KOPT-K1 (cell line): Measurements from ENCODE around the gene GNG3.
A peak's percentile ranks its signal among the peaks of the same experiment; 100 is the strongest.
"Not testable (repeated sequence)": the region's sequence is repeated elsewhere in the genome, so short reads cannot be mapped to it uniquely, and the experiment has no call there.

Source experiments
- H3K27ac ChIP-seq: fragments of 200-600 bp; sonication (generic); 2 replicates; pipeline ENCODE4 v1.5.1; 2016; ENCODE audit warnings: antibody characterized with exemption, mild to moderate bottlenecking, low read depth, low read length; ENCODE audit not compliant: poor library complexity, severe bottlenecking
- H3K36me3 ChIP-seq: fragments of 200-600 bp; sonication (generic); 2 replicates; pipeline ENCODE4 v1.5.1; 2017; ENCODE audit warnings: antibody characterized with exemption, mild to moderate bottlenecking, low read length, moderate library complexity; ENCODE audit not compliant: insufficient read depth
- H3K9me3 ChIP-seq: fragments of 200-600 bp; sonication (generic); 2 replicates; pipeline ENCODE4 v1.5.1; 2017; ENCODE audit warnings: antibody characterized with exemption, low read length, mild to moderate bottlenecking; ENCODE audit not compliant: insufficient read depth, poor library complexity, severe bottlenecking

Gene GNG3

DNA sequence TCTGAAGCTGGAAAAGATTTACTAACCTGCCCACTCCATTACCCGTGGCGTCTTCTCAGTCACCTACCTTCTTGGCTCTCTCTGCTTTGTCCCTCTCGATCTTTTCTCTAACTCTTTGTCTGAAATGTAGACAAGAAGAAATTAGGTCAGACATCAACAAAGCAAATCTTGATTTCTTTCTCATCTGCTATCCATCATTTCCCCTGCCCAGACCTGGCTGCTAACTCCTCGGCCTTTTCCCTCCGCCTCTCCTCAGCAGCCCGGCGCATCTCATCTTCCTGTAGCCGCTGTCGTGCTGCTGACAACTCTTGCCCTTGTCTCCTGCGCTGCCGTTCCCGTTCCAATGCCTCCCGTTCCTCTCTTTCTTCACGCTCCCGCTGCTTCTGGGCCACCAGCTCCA is 29.8 kb upstream of the GNG3 start:
- Histone ChIP-seq H3K9me3 (no peaks in the 10 kb centered on the region), H3K27ac (no peak overlapping the region), H3K36me3 (peaks cover 50% of the 10 kb centered on the region)

- H3K36me3 ChIP-seq = peaks cover 43% of the 10 kb centered on the region
- no peaks in the 10 kb centered on the region for H3K9me3 ChIP-seq
- peak overlapping the region; percentile 82 for H3K27ac ChIP-seq
Measured at GRCh38 chr11:62678433-62678769, 29.1 kb upstream of the GNG3 start.

DNA sequence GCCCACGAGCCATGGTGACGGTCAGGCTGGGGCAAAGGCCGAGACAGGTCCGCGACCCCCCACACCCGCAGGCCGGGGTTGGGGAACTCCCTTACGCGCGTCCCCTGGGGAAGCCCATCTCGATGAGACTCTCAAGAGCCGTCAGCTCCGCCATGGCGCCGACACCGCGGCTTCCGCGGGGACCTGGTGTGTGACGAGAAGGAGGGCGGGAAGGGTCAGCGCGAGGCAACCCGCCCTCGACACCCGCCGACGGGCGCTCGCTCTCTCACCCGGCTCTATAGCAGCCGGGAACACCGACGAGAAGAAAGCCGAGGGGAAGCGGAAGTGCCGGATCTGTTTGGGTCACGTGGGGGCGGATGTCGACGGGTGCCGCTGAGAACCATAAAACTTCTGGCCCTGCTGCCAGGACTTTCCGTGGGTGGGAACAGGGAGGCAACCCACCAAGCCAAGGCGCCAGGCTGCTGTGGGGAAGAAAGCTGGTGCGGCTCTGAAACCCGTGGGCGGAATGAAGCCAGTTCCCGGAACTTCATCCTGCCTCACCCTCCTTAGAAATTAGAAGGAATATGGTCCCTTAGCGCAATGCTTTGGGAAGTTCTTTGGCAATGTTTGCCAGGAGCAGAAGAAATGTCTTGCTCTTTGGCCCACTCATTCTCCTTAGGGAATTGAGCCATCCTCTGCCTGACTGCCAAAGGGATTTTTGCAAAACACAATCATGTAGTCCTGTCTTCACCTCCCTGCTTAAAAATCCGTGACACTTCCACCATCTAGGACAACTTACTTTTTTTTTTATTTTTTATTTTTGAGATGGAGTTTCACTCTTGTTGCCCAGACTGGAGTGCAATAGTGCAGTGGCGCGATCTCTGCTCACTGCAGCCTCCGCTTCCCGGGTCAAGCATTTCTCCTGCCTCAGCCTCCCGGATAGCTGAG is 28.4 kb upstream of the GNG3 start, which contains the start of gene UBXN1:
Gene UBXN1, minus strand, starts transcription at position 304 of the 927 bp plus-strand sequence. Its CDS starts 150 bp downstream, at position 154.
- peaks cover 37% of the 10 kb centered on the region for H3K36me3 ChIP-seq
- H3K27ac ChIP-seq = peak within 1 kb of the TSS; percentile 82
- no peaks in the 10 kb centered on the region for H3K9me3 ChIP-seq

DNA sequence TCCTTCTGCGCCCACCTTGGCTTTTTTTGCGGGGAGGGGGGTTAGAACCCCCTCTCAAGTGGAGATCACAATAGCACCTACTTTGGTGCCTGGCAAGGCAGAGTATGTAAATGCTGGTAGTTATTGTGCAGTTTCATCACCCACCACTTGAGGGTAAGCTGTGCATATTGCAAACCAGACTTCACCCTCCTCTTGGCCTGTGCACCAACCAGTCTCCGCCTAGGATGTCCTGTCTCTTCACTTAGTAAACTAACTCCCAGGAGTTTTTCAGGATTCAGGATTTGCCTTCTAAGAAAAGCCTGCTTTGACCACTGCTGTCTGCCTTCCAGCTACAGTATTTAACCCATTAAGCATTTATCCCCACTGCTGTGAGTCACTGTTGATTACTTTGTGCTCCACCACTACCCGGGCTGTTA is 26.6 kb upstream of the GNG3 start:
- Histone ChIP-seq H3K9me3 (no peaks in the 10 kb centered on the region), H3K27ac (no peak overlapping the region), H3K36me3 (peaks cover 20% of the 10 kb centered on the region)

DNA sequence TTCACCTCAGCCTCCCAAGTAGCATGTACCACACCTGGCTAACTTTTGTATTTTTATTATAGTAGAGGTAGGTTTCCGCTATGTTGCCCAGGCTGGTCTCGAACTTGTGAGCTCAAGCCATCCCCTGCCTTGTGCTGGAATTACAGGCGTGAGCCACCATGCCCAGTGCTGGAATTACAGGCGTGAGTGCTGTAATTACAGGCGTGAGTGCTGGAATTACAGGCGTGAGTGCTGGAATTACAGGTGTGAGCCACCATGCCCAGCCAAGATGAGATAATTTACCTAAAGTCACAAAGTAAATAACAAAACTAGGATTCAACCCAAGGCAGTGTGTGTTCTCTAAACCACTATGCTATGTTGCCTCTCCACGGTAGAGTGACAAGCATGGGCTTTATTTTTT is 25.0 kb upstream of the GNG3 start:
- peaks cover 5% of the 10 kb centered on the region for H3K36me3 ChIP-seq
- H3K27ac ChIP-seq = no peak overlapping the region
- H3K9me3 ChIP-seq = no peaks in the 10 kb centered on the region

DNA sequence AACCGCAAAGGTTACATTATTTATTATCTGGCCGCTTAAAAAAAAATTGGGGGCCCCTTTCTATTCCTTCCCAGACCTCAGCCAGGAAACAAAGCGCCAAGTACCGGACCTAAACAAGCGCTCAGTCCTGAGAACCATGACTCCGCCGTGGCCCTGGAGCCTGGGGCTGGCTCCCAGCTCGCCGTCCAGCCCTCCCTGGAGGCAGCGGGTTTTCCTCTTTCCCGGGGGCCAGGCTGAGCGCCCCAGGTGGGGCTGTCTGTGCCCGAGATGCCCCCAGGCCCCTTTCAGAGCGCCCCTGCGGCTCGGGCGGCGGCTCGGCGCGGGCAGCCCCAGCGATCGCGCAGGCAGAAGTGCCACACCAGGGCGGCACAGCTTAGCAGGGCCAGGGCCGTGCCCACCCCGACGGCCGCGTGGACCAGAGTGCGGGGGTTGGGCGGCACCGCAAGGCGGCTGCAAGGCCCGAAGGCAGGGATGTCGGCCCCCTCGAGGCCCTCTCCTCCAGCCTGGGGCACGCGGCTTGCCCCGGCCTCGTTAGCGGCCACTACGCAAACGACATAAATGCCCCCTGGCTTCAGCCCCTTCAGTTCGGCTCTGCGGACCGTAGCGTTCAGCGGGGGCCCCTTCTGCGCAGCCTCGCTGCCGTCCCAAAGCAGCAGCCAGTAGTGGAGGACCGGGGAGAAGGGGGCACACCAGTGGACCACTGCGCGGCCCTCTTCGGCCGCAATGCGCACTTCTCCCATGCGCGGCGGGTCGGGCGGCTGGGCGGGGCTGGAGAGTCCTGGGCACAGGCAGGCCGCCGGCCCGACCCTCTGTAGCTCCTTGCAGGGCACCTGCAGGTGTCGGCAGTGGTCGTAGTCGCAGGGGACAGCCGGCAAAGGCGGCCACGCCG is 19.7 kb upstream of the GNG3 start:
- H3K27ac ChIP-seq = no peak overlapping the region
- H3K36me3 ChIP-seq = peaks cover 27% of the 10 kb centered on the region
- H3K9me3 ChIP-seq = no peaks in the 10 kb centered on the region

DNA sequence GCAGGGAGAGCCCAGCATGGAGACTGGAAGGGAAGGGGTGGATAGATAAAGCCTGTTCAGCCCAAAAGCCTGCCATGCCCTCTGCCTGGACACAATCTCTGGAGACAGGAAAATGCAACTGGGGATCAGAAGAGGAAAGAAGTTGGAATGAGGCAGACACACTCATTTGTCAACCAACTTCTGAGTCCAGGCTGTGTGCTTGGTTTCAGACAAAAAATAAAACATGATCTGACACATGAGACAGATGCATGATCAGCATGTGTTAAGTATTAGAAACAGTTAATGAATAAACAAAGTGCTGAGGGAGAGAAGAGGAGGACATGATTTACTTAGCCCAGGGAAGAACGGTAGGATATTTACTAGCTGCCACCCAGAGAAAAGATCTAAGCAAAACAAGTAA is 19.0 kb upstream of the GNG3 start:
- H3K36me3 ChIP-seq = peaks cover 34% of the 10 kb centered on the region
- no peaks in the 10 kb centered on the region for H3K9me3 ChIP-seq
- no peak overlapping the region for H3K27ac ChIP-seq

DNA sequence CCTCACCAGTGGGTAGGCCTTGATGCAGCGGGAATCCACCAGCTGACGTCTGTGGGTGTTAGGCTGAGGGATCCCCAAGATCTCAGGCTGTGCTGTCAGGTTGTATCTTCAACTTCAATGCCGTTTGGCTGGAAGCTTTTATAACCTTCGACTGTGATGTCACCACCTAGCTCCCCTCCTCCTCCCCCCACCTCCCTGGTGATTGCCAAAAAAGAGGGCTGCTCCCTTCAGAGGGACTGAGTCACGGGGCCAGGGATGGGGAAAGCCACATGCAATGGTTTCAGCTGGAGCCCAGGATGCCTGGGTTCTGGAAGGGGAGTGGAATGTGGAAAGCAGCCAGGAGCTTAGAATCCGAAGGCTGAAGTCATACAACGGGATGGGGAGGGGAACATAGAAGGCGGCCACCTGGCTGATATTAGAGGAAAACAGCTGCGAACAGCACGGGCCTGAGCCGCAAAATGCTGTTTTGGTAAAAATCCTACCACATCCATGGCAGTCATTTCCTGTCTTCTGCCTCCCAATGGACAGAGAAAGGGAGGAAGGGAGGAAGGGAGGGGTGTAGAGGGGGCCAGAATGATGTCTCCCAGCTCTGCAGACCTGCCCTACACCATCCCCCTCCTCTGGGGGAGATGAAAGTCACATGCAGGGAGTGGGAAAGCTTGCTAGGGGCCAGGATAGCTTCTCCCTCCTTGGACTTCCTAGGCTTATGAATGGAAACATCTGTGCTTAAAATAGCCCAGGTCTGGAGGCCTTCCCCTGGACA is 17.9 kb upstream of the GNG3 start, which contains the start of gene LRRN4CL:
Gene LRRN4CL, minus strand, starts transcription at position 110 of the 763 bp plus-strand sequence. CDS start 1,022 bp downstream, outside the sequence.
- no peak within 1 kb of the TSS for H3K27ac ChIP-seq
- H3K36me3 ChIP-seq = peaks cover 44% of the 10 kb centered on the region
- no peaks in the 10 kb centered on the region for H3K9me3 ChIP-seq

DNA sequence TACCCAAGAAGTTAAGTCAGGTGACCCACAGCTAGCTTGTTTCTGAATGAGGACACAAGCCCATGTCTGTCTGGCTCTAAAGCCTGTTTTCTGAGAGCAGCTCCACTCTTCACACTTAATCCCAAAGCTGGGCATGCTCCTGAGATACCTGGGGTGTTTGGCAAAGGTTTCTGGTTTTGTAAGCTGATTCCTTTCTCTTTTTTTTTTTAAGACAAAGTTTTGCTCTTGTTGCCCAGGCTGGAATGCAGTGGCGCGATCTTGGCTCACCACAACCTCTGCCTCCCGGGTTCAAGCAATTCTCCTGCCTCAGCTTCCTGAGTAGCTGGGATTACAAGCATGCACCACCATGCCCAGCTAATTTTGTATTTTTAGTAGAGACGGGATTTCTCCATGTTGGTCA is 13.9 kb upstream of the GNG3 start:
- H3K36me3 ChIP-seq = peaks cover 44% of the 10 kb centered on the region
- not testable (repeated sequence) for H3K9me3 ChIP-seq, H3K27ac ChIP-seq

DNA sequence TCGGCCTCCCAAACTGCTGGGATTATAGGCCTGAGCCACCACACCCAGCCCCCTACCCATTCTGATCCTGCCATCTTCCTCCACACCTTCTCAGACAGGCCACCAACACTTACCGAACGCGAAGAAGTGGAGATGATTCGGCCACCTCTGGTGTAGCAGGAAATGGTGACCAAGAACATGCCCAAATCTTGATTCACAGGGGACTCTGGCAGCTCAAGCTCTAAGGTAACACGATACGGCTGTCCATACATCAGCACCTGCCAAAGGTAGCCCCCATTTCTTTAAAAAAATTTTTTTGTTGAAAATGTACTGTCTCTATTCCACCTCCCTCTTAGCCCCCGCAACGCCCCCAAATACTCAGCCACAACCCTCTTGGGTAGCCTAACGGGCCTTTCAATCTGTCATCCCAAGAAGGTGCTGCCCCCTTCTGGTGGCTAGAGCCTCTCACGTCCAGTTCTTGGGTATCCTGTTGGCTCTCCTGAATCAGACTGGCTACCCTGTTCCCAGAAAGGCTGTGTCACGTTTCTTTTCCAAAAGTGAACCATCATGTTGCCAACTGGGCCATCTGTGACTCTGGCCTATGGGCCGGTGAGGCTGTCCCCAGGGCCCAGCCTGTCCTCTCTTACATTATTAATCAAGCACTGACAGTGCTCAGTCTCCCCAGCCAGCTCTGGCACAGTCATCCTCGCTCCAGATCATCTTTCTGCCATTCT is 12.9 kb upstream of the GNG3 start:
- H3K9me3 ChIP-seq = no peaks in the 10 kb centered on the region
- H3K36me3 ChIP-seq = peaks cover 44% of the 10 kb centered on the region
- no peak overlapping the region for H3K27ac ChIP-seq

GRCh38 chr11:62702246-62702645 is 5.2 kb upstream of the GNG3 start:
- Histone ChIP-seq H3K9me3 (no peaks in the 10 kb centered on the region), H3K27ac (no peak overlapping the region), H3K36me3 (peaks cover 19% of the 10 kb centered on the region; the same call in 1 of the 2 replicates)

DNA sequence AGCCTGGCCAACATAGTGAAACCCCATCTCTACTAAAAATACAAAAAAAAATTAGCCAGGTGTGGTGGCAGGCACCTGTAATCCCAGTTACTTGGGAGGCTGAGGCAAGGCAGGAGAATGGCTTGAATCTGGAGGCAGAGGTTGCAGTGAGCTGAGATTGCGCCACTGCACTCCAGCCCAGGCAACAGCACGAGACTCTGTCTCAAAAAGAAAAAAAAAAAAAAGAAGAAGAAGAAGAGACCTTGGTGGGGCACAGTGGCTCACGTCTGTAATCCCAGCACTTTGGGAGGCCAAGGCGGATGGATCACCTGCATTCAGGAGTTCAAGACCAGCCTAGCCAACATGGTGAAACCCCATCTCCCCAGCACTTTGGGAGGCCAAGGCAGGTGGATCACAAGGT is 3.6 kb upstream of the GNG3 start:
- H3K36me3 ChIP-seq = peaks cover 19% of the 10 kb centered on the region; the same call in 1 of the 2 replicates
- not testable (repeated sequence) for H3K27ac ChIP-seq, H3K9me3 ChIP-seq

DNA sequence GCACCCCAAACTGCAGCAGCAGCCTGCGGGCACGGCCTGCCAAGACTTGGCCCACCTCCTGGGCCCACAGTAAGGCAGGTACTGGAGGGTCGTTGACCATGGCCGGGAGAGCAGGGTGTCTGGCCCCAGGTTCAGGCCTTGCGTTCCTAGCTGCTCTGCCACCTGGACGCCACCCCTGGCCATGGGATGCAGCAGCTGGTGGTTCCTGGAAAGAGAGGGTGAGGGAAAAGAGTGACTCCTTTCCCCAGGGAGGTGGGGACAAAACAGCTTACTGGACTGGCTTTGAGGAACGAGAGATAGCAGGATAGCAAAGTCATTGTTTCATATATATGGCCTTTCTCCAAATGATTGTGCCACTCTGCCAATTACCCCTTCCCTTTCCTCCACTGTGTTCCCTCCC is 2.1 kb upstream of the GNG3 start:
- Histone ChIP-seq H3K27ac (peak overlapping the region; percentile 90), H3K9me3 (no peaks in the 10 kb centered on the region), H3K36me3 (peaks cover 17% of the 10 kb centered on the region)
